HG02943 (cell line): ENCODE results near the gene ABAT.

Experiments used
- ATAC-seq: cut with Tn5 transposase; IDR thresholded peaks from one replicate; pipeline ENCODE4 v1.9.1; 2021; ENCODE audit warnings: mild to moderate bottlenecking, low read depth, moderate library complexity; ENCODE audit not compliant: unreplicated experiment

The ABAT gene

GRCh38 chr16:8714807-8715206, 40.4 kb downstream of the ABAT start:
- no peak for ATAC-seq

DNA sequence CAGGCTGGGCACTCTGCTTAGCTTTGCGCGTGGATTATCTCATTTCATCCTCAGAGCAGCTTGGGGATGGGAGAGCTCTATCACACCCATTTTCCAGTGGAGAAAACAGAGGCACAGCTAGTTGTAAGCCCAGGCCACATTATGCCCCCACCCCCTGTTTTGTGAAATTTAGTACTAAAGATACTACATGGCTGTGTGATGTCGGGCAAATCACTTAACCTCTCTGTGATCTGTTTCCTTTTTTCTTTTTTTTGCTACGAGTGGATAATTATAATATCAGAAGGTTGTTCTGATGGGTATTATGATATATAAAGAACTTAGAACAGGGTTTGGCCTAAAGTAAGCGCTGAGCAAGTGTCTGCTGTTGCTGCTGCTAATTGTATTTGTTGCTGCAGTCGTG, 41.6 kb downstream of the ABAT start:
- no peak for ATAC-seq

- no peak for ATAC-seq
Observed at GRCh38 chr16:8716592-8716991, 42.2 kb downstream of the ABAT start.

- ATAC-seq, result no peak
Observed at GRCh38 chr16:8717469-8717868, 43.1 kb downstream of the ABAT start.

DNA sequence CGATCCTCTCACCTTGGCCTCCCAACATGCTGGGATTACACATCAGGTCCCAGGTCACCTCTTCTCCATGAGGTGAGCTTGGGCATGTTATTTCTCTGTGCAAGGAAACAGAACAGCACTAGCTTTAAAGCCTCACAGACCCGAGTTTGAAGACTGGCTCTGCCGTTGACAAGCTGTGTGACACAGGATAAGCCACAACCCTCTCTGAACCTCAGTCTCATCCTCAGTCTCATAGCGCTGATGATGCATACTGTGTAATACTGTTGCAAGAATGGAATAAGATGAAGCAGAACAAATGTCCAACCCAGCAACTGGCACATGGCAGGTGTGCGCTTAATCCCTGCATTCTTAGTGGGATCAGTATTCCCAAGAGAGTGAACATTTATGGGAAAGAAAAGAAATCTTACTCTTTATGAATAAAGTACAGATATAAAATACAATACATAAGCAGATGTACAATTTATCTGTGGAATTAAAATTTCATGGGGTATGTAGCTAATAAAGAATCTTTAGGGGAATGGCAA, 43.5 kb downstream of the ABAT start:
- no peak for ATAC-seq

- ATAC-seq, result no peak
Observed at GRCh38 chr16:8718851-8719680, 44.6 kb downstream of the ABAT start.

- ATAC-seq, result no peak
Observed at GRCh38 chr16:8720080-8720966, 45.9 kb downstream of the ABAT start.

GRCh38 chr16:8720967-8721308, 46.5 kb downstream of the ABAT start:
- no peak for ATAC-seq

- ATAC-seq, result no peak
Observed at GRCh38 chr16:8721336-8722024, 47.1 kb downstream of the ABAT start.

GRCh38 chr16:8722025-8722348, 47.6 kb downstream of the ABAT start:
- ATAC-seq, result no peak

GRCh38 chr16:8725513-8726178, 51.2 kb downstream of the ABAT start:
- ATAC-seq, result no peak

DNA sequence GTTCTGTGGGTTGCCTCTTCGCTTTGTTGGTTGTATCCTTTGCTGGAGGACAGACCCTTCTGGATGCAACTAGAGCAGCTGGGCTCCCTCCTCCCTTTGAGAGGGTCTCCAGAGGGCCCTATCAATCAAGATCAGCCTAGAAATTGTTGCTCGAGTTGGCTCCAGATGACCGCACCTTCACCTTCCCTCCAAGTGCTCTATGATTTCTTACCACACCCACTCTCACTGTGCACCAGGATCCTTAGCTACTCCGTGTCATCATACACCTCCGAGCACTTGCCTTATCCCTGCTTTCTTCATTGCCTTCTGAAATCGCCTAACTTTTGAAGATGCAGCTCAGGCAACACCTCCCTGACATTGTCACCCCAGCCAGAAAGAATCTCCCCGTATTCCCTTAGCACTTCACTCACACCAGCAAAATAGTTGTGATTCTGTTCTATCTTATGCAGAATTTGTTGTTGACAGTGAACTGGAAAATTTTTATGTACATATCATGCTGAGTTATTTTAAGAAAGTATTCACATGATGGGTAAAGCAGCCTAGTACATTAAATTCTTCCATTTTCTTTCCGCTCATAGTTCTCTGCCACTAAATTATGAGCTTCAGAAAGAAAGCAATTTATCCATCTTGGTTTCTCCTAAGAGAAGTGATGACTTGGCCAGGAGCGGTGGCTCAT, 52.9 kb downstream of the ABAT start:
- ATAC-seq, result no peak

GRCh38 chr16:8727857-8728618, 53.6 kb downstream of the ABAT start:
- no peak for ATAC-seq

DNA sequence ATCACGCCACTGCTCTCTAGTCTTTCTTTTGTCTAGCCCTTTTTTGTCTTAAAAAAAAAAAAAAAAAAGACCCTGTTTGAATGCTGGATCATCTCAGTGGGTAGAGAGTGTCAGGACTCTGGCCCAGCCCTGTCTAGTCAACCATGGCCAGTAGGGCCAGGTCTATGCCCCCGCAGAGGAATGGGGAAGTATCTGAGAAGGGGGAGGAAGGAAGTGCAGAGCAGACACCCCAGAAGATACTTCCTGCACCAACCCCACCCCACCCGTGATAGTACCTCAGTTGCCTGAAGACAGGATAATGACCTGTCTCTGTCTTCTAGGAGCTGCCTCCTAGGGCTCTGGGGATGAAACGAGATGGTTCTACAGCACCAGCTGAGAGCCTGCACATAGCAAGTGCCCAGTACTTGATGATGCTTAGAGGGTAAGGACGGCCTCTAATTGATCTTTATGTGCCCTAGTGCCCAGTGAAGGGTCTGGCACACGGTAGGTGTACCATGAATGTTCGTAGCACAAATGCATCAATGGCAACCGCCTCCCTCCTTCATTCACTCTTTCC, 55.4 kb downstream of the ABAT start:
- ATAC-seq, result no peak

- no peak for ATAC-seq
Observed at GRCh38 chr16:8730335-8730915, 56.0 kb downstream of the ABAT start.

GRCh38 chr16:8733849-8734540, 59.6 kb downstream of the ABAT start:
- ATAC-seq, result no peak

DNA sequence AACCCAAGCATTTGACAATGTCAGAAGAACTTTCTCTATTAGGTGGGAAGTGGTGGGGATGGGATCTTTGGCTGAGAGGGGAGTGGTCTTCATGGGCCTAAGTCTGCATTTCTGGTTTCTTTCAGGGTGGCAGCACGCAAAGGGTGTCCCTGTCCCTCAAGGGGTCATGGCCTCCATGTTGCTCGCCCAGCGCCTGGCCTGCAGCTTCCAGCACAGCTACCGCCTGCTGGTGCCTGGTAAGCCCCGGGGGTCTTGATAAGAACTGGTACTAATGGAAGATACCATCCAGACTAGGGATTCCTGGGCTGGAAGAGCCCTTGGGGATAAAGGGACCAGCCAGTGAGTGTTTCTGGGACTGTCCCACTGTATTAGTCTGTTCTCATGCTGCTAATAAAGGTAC, 61.2 kb downstream of the ABAT start:
- no peak for ATAC-seq

DNA sequence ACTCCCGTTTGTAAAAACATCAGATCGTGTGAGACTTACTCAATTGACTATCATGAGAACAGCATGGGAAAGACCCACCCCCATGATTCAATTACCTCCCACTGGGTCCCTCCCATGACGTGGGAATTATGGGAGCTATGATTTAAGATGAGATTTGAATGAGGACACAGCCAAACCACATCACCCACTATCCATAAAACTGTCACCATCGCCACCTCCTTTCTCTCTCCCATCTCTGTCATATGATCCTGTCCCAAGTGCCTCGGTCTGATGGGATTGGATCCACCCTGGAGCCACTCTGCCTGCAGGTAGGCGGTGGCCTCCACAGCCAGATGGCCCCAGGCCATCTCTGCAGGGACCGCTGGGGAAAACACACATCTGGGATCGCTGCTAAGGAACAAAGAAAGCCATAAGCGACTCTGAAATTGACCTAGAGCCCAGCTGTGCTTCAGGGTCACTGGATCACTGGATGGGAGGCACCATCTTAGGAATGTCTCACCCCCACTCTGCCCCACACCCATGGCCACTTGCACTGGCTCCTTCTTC, 61.8 kb downstream of the ABAT start:
- no peak for ATAC-seq
